GM23248 (cell line): ENCODE data around the gene EGF.

ENCODE experiments used
- EZH2 ChIP-seq: fragments of 200-600 bp; sonication (generic); IDR thresholded peaks from 2 replicates; pipeline ENCODE4 v1.6.1; 2018; ENCODE audit warnings: antibody characterized with exemption, mild to moderate bottlenecking; ENCODE audit not compliant: insufficient read depth, poor library complexity, severe bottlenecking
- EZH2phosphoT487 ChIP-seq: fragments of 200-600 bp; sonication (generic); IDR thresholded peaks from 2 replicates; pipeline ENCODE4 v1.6.1; 2018; ENCODE audit warnings: antibody characterized with exemption, moderate library complexity, mild to moderate bottlenecking, low read depth; ENCODE audit not compliant: insufficient read depth

DNA sequence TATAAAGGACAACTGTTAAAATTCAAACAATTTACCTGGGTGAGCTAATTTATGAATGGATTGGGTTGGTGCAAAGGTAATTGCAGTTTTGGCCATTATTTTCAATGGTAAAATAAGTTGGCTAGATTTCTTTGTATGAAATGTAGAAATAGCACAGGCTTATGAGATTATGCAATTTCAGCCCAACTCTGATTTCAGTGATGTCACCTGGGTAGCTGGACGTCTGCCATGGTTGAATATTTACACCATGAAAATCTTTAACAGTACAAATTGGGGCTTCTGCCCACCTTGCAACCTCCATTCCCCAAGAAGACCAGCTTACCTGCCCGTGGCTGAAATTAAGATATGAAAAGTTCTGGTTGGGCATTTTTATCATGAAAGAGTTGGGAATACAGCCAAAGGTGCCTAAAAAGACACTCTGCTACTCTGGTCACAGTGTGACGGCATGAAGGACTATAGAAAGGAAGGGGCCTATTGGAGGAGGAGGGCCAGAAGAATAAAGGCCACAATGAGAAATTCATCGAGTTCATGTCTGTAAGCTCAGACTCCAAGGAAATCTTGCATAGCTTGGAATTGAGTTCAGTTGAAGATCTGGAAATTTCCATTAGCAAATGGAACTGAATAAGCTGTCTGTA, 29.7 kb downstream of the EGF start:
- TF ChIP-seq EZH2: no peak
- no peak for TF ChIP-seq EZH2phosphoT487
